ENCODE measurements around the gene ATG12. TPM values are rescaled to one million over a fixed set of nuclear protein-coding genes. Genes with fewer than 3 reads are reported as not detected.

ATG12 gene
- total RNA-seq, 1 experiment from 2014 or later = 18.9 TPM

- no peak within 1 kb of the TSS for H3K4me2 ChIP-seq (ENCODE audit: low read length)
- H3K9ac ChIP-seq (ENCODE audit: low read length) = no peak within 1 kb of the TSS
- no peak within 1 kb of the TSS for H3K4me3 ChIP-seq (ENCODE audit: low read length)
- intact Hi-C loops (cut with micrococcal nuclease) = no loop called here
- H3K27me3 ChIP-seq (ENCODE audit: low read length) = peaks cover 26% of the 10 kb centered on the region; the same call in 1 of the 2 replicates
- BruUV-seq (replicated peaks) = no TSS peak
- H3K27ac ChIP-seq (ENCODE audit: low read length) = no peak within 1 kb of the TSS
- TF ChIP-seq EZH2 (IDR thresholded peaks at IDR 0.05; ENCODE audit: low read length, unreplicated experiment) (no peak), CTCF (conservative IDR thresholded peaks at IDR 0.05; ENCODE audit: low read depth, low read length) (no peak), EZH2phosphoT487 (IDR thresholded peaks at IDR 0.05; ENCODE audit: borderline replicate concordance, low read length) (no peak)
- DNase-seq (no peak), ATAC-seq (no peak)
- H3K36me3 ChIP-seq (ENCODE audit: low read depth, low read length) = no peaks in the 10 kb centered on the region
- no peaks in the 10 kb centered on the region for H3K79me2 ChIP-seq (ENCODE audit: low read length)
- no peaks in the 10 kb centered on the region for H3F3A ChIP-seq (ENCODE audit: low read length, unreplicated experiment)
- H3K9me2 ChIP-seq (replicated peaks; ENCODE audit: low read length) = no peaks in the 10 kb centered on the region
- ChIA-PET CTCF (no interaction called here), POLR2A (ENCODE audit: unreplicated experiment) (no interaction called here)
- H3K9me3 ChIP-seq (ENCODE audit: low read length) = no peaks in the 10 kb centered on the region
- H3K4me1 ChIP-seq (ENCODE audit: insufficient read depth, low read length) = no peaks in the 10 kb centered on the region
- no peak within 1 kb of the TSS for H2AFZ ChIP-seq (ENCODE audit: low read length)
- no peaks in the 10 kb centered on the region for H4K20me1 ChIP-seq (ENCODE audit: low read length)
These were observed 24.9 kb downstream of the ATG12 start, which contains the start of gene CDO1 for GRCh38 chr5:115816226-115817081. Gene CDO1, minus strand, starts transcription at chr5:115816659. Its CDS starts 262 bp downstream, at chr5:115816397.

DNA sequence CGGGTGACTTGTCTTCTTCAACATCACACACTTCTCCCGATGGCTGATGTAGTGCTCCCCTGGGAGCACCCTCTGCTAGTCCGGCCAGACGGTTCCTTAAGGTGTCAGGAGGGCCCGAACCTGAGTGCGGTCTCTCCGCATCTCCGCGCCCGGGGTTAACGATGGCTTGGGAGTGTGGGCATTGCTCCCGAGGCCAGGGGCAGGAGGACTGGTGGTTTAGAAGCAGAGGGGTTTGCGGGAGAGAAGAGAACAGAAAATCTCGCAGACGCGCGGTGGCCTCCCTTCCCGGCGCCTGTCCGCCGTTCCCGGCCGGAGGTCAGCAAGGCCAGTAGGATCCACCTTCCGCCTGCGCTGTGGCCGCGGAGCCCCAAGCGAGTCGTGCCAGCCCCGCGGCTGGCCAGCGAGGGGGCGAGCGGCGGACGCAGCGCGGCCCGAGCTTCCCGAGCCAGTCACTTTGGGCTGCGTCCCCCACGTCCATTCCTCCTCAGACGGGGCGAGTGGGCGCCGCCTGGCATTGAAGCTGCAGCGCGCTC lies 25.6 kb downstream of the ATG12 start:
- peaks cover 26% of the 10 kb centered on the region; the same call in 1 of the 2 replicates for H3K27me3 ChIP-seq (ENCODE audit: low read length)
- no peaks in the 10 kb centered on the region for H3K9me3 ChIP-seq (ENCODE audit: low read length)
- H2AFZ ChIP-seq (ENCODE audit: low read length) = no peak overlapping the region
- no peaks in the 10 kb centered on the region for H3K9me2 ChIP-seq (replicated peaks; ENCODE audit: low read length)
- BruUV-seq (replicated peaks) = no TSS peak
- ChIA-PET POLR2A (ENCODE audit: unreplicated experiment) (no interaction called here), CTCF (no interaction called here)
- no peaks in the 10 kb centered on the region for H3F3A ChIP-seq (ENCODE audit: low read length, unreplicated experiment)
- H3K9ac ChIP-seq (ENCODE audit: low read length) = no peak overlapping the region
- no peak for ATAC-seq
- H3K27ac ChIP-seq (ENCODE audit: low read length) = no peak overlapping the region
- H3K36me3 ChIP-seq (ENCODE audit: low read depth, low read length) = no peaks in the 10 kb centered on the region
- no peak overlapping the region for H3K4me2 ChIP-seq (ENCODE audit: low read length)
- no peaks in the 10 kb centered on the region for H3K4me1 ChIP-seq (ENCODE audit: insufficient read depth, low read length)
- H3K4me3 ChIP-seq (ENCODE audit: low read length) = no peak overlapping the region
- H4K20me1 ChIP-seq (ENCODE audit: low read length) = no peaks in the 10 kb centered on the region
- intact Hi-C loops (cut with micrococcal nuclease) = no loop called here
- H3K79me2 ChIP-seq (ENCODE audit: low read length) = no peaks in the 10 kb centered on the region
- TF ChIP-seq EZH2phosphoT487 (IDR thresholded peaks at IDR 0.05; ENCODE audit: borderline replicate concordance, low read length) (no peak), CTCF (conservative IDR thresholded peaks at IDR 0.05; ENCODE audit: low read depth, low read length) (no peak), EZH2 (IDR thresholded peaks at IDR 0.05; ENCODE audit: low read length, unreplicated experiment) (no peak)
- DNase-seq = no peak

Data from PC-3 (cell line).